T follicular helper cell (primary cell): Measurements from ENCODE around the gene CLEC2D.
A peak's percentile ranks its signal among the peaks of the same experiment; 100 is the strongest.
"Not testable (repeated sequence)": the region's sequence is repeated elsewhere in the genome, so short reads cannot be mapped to it uniquely, and the experiment has no call there.

Source experiments
- DNase-seq: peaks from one replicate; pipeline ENCODE4 v3.0.0-alpha.2; 2020; ENCODE audit warnings: low read depth
- total RNA-seq, 2 experiments: gene quantifications; one replicate each; lab custom pipeline; 2026; lab: John Stamatoyannopoulos, UW

CLEC2D gene, protein sequence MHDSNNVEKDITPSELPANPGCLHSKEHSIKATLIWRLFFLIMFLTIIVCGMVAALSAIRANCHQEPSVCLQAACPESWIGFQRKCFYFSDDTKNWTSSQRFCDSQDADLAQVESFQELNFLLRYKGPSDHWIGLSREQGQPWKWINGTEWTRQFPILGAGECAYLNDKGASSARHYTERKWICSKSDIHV
- 435 to 491 reads per million in 2 experiments for total RNA-seq

GRCh38 chr12:9669534-9669933, at the start of gene CLEC2D:
Gene CLEC2D, plus strand, starts transcription at chr12:9669713. Its CDS starts 22 bp downstream, at chr12:9669735.
- DNase-seq, result no peak

DNA sequence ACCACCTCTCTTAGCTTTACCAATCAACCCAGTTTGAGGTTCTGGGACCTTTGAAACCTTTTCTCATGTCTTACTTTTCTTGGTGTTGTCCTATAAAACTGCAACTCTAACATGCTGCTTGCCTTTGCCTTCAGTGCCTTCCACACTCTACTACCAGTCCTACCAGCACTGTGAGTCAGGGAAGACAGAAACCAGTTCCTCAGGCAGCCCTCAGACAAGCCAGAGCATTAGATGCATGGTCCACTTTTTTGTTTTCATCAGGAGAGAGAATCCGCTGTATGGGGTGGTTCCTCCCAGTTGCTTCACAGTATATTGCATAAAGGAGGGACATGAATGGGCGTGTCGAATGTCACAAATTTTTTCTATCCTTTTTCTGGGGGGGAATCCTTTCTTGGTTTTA, 44.5 kb upstream of the CLEC2D start:
- no peak for DNase-seq

GRCh38 chr12:9626291-9626690, 43.2 kb upstream of the CLEC2D start:
- no peak for DNase-seq

DNA sequence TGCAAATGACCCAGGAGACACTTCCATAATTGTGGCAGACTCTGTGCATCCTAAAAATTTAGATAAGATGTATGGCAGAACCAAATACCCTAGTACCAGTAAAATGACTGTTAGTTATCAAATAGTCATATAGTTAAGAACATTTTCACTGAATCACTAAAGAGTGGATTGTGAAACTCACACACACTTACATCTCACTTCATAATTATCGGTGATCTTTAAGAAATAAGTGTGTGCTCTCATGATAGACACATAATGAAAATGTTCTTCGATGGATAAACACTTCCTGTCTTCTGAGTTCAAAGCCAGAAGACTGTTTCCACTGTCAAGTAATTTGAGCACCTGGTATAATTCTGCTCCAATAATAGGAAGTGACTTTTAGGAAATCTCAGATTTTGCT, 42.7 kb upstream of the CLEC2D start:
- no peak for DNase-seq

- no peak for DNase-seq
Observed at GRCh38 chr12:9632766-9633165, 36.7 kb upstream of the CLEC2D start.

GRCh38 chr12:9634177-9634803, 35.2 kb upstream of the CLEC2D start:
- peak; percentile 72 for DNase-seq

DNA sequence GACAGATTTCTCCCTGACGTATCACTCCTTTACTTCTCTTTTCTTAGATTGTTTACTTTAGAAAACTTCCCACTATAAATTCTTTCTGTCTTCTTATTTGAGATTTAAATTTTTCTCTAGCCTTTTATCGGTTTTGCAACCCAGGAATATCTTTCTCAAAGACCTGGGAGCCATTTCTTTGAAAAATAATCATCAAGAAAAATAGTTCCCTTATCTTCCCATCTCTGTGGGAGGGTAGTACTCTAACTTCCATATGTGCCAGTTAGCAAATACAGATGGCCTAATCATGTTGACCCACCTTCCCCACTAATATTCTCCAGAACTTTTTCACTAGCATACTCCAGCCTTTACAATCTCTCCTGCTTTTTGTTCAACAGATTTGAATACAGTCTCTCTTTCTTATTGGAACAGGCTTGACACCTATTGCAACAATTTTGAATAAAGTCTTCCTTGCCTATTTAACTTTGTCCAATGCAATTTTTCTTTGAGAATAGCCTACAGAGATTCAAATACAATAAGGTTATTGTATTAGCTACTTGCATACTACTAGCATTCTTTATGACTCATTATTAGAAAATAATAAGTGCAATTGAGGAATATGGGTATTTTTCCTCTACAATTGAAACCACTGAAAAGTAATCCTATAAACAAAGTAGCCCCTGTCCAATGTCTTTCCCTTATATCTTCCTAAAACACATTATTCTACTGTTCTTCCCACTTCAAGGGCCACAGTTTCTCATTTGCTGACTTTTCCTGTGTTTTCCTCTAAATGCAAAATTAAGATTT, 34.4 kb upstream of the CLEC2D start:
- DNase-seq, result no peak

- DNase-seq, result no peak
Observed at GRCh38 chr12:9636150-9636850, 33.2 kb upstream of the CLEC2D start.

DNA sequence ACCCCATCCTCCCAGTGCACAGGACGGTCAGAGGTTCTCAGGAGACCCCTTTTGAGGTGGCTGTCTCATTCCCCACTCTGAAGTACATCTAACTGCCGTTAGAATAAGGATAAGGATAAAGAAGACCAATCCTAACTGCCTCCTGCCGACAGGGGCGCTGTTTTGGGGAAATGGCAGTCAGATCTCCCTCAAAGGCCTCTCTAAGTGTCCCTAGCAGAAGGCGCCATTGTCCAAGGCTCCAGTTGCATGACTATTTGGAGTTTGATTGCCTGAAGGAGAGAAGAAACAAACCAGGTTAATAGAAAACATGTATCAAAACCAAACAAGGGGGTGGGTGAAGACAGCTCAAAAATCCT, 32.7 kb upstream of the CLEC2D start:
- DNase-seq, result no peak

GRCh38 chr12:9640024-9640423, 29.5 kb upstream of the CLEC2D start:
- DNase-seq, result no peak

GRCh38 chr12:9642606-9643265, 26.8 kb upstream of the CLEC2D start:
- no peak for DNase-seq

- DNase-seq, result no peak
Observed at GRCh38 chr12:9643266-9643660, 26.2 kb upstream of the CLEC2D start.

GRCh38 chr12:9644985-9645551, 24.4 kb upstream of the CLEC2D start:
- not testable (repeated sequence) for DNase-seq

DNA sequence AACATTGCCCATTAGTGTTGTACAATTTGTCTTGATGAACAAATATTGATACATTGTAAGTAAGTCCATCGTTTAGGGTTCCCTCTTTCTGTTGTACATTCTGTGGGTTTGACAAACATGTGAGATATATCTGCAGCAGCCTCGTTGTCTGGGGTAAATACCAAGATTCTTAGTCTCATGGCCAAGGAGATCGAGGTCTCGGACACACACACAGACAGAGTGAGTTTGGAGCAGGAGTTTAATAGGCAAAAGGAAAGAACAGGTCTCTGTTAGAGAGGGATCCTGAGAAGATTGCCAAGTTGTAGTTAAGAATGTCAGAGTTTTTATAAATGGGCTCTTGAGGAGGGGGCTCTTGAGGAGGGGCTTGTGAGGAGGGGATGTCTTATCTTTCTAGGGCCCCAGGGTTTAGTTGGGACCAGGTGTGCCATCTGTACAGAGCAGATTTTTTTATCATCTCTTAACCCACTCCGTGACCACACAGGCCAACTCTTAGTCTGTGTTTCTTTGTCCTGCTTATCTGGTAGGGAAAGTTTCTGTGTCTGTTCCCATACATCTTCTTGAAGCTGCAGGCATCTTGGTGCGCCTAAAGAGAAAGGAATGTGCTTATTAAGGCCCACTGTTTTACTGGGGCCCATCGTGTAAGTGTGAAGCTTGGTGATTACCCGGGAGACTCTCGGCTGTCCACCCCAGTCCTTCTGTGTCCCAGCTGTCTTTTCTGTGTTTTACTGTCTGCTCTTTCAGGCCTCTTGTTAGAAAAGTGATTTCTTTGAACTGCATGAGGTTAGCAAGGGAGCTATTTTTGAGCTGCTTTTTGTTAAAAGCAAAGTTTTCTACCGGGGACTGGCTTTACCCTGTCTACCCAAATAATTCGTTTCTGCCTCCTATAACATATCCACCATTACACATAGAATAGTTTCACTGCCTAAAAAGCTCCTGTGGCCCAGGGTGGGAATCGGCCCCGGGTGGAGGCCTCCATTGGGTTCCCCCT, 22.4 kb upstream of the CLEC2D start:
- no peak for DNase-seq

DNA sequence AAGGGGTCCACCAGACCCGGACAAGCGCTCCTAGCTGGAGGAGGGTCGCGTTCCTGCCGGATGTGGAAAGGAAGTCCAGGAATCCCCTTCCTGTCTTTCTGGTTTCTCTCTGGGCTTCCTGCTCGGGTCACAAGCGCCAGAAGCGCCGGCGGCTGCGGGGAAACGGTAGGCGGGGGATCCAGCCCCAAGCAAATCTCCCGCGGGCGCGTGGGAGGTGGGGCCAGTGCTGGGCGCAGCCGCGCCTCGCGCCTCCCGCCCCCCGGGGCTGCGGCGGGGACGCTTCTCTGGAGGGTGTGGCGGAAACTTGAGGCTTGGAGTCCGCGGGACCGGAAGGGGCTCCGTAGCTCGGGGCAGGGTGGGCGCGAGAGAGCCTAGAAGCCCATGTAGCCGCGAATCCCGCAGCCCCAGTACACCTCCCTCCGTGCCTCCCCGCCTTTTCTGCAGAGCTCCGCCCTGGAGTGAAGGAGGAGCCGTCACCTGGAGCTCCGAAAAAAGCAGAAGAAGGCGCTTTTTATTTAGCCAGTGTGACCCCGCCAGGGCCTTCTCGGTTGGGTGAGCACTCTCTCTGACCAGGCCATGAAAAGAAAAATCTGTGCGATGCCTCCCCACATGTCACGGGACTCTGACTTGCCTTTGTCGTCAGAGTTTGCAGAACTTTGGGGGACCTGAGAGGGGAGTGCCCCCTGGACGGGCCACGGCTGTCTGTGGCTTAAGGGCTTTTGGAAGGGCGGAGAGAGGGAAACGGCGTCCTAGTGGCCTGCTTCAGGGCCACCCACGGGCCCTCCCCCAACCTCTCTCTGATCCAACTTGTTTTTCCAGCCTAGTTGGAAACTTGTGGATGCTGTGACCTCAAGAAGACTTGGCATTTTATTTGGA, 21.4 kb upstream of the CLEC2D start:
- DNase-seq, result peak; percentile 76

DNA sequence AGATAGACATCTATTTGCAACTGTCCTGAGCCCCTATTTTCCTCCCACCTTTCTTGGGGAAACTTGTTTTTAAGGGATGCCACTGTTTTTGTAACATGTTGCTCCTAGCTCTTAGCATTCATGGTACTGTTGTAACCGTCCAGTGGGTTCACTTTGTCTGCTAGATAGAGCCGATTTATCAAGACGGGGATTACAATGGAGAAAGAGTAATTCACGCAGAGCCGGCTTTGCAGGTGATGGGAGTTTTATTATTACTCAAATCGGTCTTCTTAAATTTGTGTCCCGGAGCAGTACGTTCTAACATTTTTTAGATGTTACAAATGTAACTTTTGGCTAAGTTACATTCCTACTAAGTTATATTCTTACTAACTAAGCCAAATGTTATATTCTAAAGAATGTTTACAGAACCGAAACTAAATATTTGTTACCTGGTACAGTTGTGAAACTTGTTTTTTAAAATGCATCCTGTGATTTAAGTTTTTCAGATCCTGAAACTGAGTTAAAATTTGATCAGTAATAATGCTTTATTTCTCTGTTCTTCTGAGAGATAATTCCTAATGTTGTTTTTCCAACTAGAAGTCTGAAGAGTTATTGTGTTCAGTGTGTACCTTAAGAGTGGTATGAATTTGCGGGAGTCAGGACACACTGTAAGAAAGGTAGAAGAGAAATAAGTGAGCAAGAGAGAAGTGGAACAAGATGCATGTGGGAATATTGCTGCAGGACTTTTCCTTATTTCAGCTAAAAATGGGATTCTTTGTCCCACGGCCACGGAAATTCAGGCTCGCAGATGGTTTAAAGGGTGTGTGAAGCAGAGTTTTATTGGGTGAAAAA, 20.6 kb upstream of the CLEC2D start:
- no peak for DNase-seq

- DNase-seq, result no peak
Observed at GRCh38 chr12:9649532-9649940, 20.0 kb upstream of the CLEC2D start.

GRCh38 chr12:9650151-9650576, 19.3 kb upstream of the CLEC2D start:
- no peak for DNase-seq
